GM21447 (cell line): ENCODE data around the gene NRM.
"Not testable (repeated sequence)": the region's sequence is repeated elsewhere in the genome, so short reads cannot be mapped to it uniquely, and the experiment has no call there.

Source experiments
- ATAC-seq: cut with Tn5 transposase; IDR thresholded peaks from one replicate; pipeline ENCODE4 v1.9.1; 2021; ENCODE audit not compliant: unreplicated experiment

Gene NRM, protein sequence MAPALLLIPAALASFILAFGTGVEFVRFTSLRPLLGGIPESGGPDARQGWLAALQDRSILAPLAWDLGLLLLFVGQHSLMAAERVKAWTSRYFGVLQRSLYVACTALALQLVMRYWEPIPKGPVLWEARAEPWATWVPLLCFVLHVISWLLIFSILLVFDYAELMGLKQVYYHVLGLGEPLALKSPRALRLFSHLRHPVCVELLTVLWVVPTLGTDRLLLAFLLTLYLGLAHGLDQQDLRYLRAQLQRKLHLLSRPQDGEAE

DNA sequence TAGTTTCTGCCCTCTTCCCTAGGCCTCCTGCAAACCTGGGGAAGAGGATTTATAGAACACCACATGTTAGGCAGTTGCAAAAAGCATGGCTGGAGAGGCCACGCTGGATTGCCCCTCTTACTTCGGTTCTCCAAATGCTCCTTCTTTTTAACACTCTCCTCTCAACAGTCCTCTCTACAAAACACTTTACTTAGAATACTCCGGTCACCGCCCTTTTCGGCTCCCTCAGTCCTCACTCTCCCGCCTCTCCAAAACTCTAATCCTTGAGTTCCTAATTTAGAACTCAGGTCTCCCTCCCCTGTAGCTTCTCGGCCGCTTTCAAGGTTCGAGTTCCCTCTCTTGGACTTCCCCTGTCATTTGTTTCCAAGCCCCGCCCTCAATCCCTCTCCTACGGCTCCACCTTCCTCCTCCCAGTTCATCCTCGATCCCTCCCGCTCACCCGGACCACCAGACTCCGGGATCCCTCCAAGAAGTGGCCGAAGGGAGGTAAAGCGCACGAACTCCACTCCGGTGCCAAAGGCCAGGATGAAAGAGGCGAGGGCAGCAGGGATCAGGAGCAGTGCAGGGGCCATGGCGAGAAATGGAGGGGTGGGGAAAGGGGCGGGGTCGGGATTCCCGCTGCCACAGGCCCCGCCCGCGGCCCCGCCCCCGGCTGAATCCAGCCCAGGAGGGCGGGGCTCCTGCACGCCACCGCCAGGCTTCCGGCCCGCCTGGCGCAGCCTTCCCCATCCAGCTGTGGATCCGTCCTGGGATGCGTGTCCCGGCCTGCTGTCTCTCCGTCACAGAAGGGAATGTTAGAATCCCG lies at the start of gene NRM:
TSS of gene NRM (minus strand) at position 582 of the 805 bp plus-strand sequence. CDS start at position 572, 10 bp downstream.
- ATAC-seq = peak; percentile 20

DNA sequence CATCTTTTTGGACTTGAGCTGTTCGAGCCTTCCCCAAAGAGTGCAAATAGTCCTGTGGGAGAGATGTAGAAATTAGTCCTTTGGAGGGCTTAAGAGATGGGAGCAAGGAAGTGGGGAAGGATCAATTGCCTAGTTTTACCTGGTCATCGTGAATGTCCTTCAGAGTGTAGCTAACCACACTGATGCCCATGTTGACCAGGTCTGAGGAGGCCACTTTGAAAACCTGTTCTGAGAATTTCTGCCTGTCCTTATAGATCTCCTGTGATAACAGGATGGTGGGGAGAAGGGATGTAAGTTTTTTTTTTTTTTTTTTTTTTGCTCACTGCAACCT lies 49.7 kb upstream of the NRM start:
- ATAC-seq = no peak

DNA sequence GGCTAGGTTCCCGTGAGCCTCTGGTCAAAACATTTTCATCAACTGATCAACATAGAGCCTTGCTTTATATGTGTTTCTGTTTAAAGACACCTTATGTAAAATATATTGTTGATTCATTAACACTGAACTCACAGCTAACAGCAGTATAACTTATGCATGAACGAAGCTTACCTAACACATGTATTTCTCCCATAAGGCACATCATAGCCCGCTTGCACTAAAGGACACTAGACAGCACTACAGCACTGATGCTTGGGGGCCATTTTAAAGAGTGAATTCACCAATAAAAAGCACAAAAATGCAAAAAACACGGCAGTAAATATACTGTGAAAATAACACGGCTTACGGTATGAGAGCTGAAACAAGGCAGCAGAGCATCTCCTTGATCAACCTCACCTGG lies 47.7 kb upstream of the NRM start:
- ATAC-seq = no peak

DNA sequence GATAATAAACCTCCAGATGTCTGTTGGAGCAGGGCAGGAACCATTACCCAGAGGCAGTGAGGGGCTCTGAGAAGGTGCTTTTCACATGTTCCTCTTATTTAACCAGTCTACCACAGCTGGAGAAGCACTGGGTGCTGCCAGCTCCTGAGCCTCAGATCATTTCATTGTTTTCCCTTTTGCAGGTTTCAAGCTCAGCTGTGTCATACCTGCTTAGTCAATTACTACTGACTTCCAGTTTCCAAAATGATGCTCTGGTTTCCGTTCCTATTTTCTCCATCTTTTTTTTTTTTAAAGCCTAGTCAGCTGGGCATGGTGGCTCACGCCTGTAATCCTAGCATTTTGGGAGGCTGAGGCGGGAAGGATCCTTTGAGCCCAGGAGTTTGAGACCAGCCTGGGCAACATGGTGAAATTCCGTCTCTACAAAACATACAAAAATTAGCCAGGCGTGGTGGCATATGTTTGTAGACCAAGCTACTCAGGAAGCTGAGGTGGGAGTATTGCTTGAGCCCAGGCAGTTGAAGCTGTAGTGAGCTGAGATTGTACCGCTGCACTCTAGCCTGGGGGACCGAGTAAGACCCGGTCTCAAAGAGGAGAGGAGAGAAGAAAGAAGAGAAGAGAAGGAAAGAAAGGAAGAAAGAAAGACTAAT lies 45.0 kb upstream of the NRM start:
- ATAC-seq = peak; percentile 37

DNA sequence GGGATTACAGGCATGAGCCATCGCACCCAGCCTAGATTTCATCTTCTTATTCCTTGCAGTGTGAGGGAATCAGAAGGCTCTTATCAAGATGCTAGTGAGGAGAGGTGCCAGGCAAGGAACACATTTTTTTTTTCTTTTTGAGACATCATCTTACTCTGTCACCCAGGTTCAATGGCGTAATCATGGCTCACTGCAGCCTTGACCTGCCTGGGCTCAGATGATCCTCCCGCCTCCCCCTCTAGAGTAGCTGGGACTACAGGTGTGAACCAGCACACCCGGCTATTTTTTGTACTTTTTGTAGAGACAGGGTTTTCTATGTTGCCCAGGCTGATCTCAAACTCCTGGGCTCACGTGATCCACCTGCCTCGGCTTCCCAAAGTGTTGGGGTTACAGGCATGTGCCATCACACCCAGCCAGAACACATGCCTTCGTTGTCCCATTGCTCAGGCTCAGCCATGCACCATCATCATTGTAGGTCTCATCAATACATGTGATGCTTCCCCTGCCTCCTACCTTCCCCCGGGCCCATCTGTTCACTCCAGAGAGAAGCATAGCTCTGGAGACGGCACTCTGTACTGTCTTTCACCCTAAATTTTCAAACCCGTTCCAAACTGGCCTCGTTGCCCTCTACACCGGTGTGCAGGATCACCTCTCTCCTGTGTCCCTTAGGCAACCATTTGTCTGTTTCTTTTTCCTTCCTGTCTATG lies 41.6 kb upstream of the NRM start:
- no peak for ATAC-seq

DNA sequence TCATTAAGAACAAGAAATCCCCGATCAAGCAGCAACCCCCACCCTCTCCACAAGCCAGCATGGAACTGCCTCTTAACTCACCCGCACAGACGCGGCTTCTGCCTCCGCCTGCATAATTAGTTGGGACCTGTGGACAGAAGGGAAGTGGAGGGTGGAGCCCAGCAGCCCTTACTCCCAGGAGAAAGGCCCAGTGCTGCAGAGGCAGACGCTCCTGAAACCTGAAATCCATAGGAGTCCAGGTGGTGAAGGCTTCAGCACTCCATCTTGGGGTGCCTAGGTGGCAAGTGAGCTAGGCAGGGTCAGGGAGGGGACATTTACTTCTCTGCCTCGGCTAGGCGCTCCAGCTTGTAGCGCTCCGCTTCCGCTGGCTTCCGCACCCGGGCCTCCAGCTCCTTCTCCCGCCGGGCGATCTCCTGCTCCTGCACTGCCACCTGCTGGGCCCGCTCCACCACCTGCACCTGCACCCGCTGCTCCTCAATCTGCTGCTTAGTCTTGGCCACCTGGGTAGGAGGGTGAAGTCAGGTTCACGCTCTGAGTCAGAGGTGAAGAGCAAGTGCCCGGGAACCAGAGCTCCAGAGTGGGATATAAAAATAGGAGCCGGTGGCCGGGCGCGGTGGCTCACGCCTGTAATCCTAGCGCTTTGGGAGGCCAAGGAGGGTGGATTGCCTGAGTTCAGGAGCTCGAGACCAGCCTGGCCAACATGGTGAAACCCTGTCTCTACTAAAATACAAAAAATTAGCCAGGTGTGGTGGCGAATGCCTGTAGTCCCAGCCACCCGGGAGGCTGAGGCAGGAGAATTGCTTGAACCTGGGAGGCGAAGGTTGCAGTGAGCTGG lies 40.0 kb upstream of the NRM start:
- peak; percentile 53 for ATAC-seq

DNA sequence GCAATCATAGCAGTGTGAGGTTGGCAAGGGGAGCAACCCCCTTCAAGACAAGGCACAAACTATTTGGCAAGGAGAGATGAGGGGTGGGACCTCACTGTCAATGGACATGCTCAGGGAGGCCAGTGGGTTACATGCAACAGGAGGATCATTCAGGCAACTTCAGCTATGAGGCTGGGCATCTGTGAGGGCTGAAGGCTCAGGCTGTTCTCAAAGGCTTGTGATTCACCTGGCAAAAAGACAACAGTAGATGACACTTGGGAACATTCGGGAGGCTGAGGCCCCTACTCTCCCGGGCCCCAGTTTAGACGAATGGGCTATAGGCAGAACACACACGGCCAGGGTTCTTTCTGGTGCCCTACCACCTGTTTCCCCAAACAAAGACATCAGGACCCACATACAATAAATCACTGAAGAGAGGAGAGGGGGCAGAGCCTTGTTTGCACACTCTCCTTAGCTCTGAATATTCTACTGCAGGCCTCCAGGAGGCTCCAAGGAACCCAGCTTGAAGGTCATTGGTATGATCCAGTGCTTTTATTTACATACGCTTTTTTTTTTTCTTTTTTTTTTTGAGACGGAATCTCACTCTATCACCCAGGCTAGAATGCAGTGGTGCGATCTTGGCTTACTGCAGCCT lies 37.3 kb upstream of the NRM start:
- ATAC-seq = no peak

DNA sequence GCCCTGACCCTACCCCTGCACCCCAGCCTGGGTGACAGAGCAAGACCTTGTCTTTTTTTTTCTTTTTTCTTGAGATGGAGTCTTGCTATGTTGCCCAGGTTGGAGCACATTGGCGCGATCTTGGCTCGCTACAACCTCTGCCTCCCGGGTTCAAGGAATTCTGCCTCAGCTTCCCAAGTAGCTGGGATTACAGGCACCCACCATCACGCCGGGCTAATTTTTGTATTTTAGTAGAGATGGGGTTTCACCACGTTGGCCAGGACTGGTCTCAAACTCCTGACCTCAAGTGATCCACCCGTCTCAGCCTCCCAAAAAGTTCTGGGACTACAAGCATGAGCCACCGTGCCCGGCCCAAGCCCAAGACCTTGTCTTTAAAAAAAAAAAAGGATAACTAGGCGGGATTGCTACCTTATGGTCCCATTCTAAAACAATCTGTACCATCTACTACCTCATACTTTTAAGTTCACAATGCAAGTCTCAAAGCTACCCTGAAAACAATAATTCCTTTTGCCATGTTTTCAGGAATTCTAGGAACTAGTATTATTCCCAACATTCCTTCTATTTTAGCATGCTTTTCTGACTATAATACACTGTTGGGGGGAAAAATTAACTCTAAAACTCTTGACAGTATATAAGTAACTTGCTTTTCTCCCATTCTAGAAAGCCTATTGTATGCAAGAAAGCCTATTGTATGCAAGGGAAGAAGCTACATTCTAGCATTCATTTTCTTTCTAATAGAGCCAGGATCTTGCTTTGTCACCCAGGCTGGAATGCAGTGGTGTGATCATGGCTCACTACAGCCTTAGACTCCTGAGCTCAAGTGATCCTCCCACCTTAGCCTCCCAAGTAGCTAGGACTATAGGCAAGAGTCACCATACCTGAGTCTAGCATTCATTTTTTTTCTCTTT lies 36.0 kb upstream of the NRM start:
- no peak for ATAC-seq

DNA sequence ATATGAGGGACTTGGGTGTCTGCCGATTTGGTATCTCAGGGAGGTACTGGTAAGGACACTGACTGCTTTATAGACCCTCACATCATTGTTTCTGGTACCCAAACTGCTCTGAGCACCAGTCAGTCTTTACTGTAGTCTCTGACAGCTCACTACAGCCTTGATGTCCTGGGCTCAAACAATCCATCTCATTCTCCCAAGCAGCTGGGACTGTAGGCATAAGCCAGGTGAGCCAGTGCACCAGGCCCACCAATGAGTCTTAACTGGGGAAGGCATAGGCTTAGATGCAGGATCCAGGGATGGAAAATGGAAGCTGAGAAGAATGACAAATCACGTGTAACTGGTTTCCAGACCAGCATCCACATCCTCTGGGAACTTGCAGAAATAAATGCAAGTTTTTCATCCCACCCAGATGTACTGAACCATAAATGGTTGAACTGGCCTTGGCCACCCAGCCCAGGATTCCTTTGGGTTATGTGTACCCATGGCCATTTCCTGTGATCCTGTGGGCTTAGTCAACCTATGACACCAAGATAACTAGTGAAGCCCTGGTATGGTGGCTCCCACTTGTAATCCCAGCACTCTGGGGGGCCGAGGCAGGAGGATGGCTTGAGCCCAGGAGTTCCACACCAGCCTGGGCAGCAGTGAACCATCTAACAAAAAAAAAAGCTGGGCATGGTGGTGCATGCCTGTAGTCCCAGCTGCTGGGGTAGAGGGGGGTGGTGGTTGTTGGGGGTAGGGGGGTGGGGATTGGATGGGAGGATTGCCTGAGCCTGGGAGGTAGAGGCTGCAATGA lies 35.1 kb upstream of the NRM start:
- no peak for ATAC-seq

DNA sequence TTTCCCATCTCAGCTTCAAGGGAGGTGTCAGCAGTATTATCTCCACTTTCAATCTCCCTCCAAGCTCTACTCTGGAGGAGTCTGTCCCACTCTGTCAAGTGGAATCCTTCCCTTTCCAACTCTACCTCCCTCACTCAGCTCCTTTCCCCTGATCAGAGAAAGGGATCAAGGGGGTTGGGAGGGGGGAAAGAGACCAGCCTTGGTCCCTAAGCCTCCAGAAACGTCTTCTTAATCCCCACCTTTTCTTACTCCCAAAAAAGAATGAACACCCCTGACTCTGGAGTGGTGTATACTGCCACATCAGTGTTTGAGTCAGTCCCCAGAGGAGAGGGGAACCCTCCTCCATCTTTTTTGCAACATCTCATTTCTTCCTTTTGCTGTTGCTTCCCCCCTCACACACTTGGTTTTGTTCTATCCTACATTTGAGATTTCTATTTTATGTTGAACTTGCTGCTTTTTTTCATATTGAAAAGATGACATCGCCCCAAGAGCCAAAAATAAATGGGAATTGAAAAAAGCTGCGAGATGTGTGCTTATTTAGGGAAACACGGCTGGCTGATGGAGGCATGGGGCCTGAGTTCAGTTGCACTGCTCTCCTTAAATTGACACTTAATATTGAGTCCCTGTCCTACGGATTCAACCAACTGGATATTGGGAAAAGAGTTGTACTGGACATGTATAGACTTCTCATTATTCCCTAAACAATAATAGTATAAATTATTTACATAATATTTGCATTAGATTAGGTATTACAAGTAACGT lies 34.3 kb upstream of the NRM start:
- no peak for ATAC-seq

DNA sequence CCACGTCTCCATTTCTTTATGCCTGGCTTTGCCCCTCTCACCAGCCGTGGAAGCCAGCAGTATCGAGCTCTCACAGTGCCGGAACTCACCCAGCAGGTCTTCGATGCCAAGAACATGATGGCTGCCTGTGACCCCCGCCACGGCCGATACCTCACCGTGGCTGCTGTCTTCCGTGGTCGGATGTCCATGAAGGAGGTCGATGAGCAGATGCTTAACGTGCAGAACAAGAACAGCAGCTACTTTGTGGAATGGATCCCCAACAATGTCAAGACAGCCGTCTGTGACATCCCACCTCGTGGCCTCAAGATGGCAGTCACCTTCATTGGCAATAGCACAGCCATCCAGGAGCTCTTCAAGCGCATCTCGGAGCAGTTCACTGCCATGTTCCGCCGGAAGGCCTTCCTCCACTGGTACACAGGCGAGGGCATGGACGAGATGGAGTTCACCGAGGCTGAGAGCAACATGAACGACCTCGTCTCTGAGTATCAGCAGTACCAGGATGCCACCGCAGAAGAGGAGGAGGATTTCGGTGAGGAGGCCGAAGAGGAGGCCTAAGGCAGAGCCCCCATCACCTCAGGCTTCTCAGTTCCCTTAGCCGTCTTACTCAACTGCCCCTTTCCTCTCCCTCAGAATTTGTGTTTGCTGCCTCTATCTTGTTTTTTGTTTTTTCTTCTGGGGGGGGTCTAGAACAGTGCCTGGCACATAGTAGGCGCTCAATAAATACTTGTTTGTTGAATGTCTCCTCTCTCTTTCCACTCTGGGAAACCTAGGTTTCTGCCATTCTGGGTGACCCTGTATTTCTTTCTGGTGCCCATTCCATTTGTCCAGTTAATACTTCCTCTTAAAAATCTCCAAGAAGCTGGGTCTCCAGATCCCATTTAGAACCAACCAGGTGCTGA lies 33.3 kb upstream of the NRM start:
- not testable (repeated sequence) for ATAC-seq

DNA sequence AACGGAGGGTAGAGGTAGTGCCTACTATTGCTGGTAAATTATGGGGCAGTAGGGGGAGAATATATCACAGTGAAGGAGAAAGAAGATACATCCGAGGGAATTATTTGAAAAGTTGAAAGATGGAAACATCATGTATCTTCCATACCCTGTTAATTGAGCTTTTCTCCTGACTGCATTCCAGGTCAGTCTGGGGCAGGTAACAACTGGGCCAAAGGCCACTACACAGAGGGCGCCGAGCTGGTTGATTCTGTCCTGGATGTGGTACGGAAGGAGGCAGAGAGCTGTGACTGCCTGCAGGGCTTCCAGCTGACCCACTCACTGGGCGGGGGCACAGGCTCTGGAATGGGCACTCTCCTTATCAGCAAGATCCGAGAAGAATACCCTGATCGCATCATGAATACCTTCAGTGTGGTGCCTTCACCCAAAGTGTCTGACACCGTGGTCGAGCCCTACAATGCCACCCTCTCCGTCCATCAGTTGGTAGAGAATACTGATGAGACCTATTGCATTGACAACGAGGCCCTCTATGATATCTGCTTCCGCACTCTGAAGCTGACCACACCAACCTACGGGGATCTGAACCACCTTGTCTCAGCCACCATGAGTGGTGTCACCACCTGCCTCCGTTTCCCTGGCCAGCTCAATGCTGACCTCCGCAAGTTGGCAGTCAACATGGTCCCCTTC lies 32.5 kb upstream of the NRM start:
- not testable (repeated sequence) for ATAC-seq

DNA sequence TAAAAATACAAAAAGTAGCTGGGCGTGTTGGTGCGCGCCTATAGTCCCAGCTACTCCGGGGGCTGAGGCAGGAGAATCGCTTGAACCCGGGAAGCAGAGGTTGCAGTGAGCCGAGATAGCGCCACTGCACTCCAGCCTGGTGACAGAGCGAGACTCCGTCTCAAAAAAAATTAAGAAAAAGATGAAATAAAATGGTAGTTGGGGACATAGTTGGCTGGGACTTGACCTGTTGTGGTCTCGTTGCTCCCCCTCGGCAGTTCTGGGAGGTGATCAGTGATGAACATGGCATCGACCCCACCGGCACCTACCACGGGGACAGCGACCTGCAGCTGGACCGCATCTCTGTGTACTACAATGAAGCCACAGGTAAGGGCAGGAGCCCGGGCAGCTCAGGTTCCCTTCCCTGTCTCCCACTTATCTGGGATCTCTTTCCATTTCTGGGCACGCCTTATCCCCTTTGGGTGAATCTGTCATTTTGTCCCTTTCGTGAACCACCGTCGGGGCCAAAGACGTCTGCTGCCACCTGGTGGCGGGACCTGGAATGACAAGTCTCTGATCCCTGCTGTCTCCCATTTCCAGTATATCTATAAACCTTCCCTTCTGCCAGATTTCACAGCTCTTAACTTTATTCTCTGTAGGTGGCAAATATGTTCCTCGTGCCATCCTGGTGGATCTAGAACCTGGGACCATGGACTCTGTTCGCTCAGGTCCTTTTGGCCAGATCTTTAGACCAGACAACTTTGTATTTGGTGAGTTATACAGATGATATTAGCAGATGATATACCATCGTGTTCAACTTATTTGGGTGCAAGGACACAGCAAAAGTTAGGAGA lies 31.7 kb upstream of the NRM start:
- ATAC-seq = no peak

DNA sequence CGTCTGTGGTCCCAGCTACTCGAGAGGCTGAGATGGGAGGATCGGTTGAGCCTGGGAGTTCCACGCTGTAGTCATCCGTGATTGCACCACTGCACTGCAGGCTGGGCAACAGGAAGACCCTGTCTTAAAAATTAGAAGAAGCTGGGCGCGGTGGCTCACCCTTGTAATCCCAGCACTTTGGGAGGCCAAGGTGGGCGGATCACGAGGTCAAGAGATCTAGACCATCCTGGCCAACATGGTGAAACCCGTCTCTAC lies 31.2 kb upstream of the NRM start:
- ATAC-seq = not testable (repeated sequence)

DNA sequence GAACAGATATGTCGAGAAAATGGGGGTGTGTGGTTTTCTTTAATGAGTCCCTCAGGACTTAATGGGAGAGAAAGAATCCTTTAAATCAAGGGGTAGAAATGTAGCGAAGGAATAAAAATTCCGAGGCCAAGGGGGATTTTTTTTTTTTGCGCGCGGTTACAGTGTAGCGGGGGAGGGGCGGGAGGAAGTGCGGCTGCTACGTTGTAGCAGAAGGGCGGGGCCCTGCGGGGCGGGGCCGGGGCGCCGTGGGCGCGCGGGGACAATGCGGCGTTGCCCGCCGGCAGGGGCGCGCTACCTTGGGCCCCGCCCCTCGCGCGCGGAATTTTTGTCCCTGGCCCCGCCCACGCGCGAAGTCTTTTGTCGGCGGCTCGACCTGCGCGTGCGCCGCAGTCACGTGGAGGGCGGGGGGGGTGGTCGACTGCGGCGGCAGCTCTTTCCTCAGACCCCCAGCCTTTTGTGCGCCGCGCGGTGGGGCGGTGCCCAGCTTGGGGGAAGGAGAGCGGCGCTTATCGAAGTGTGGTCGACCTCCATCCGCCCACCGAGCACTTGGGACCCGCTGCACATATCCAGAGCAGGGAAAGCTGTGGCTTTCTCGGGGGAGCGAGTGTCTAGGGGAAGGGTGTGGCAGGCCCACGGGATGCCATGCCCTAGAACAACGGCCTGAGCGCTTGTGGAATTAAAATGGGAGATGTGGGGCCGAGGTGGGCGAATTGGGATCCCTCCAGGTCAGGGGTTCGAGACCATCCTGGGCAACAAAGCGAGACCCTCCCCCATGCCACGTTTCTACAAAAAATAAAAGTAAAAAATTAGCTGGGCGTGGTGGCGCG lies 30.6 kb upstream of the NRM start:
- ATAC-seq = no peak
